T-helper 1 cell treated with Interleukin-12 subunit alpha and Interleukin-12 subunit beta and Interleukin-4 antibody, amounts not matched to agents 30 μg/mL and 1 μg/mL, for 36 hours (primary cell): ENCODE data around the gene UBE4A.

ENCODE experiments used
- H3K27ac Mint-ChIP-seq: one replicate; pipeline ENCODE4 v1.8.0; 2021; ENCODE audit warnings: mild to moderate bottlenecking, mixed read lengths
- H3K27me3 Mint-ChIP-seq: one replicate; pipeline ENCODE4 v1.8.0; 2021; ENCODE audit warnings: low read depth, mixed read lengths
- H3K36me3 Mint-ChIP-seq: one replicate; pipeline ENCODE4 v1.8.0; 2021; ENCODE audit warnings: low read depth, mixed read lengths
- H3K4me1 Mint-ChIP-seq: one replicate; pipeline ENCODE4 v1.8.0; 2021; ENCODE audit warnings: low read depth, mixed read lengths
- H3K4me3 Mint-ChIP-seq: one replicate; pipeline ENCODE4 v1.8.0; 2021; ENCODE audit warnings: mild to moderate bottlenecking, moderate library complexity, mixed read lengths
- H3K9me3 Mint-ChIP-seq: one replicate; pipeline ENCODE4 v1.8.0; 2021; ENCODE audit warnings: mixed read lengths

The UBE4A gene

GRCh38 chr11:118447423-118447822 lies 88.0 kb downstream of the UBE4A start:
- H3K9me3 Mint-ChIP-seq, result no peaks in the 10 kb centered on the region
- H3K27me3 Mint-ChIP-seq, result no peaks in the 10 kb centered on the region
- peak overlapping the region; percentile 71 for H3K27ac Mint-ChIP-seq
- H3K36me3 Mint-ChIP-seq, result peaks cover 41% of the 10 kb centered on the region
- H3K4me3 Mint-ChIP-seq, result peak overlapping the region; percentile 58
- peaks cover 61% of the 10 kb centered on the region for H3K4me1 Mint-ChIP-seq

GRCh38 chr11:118448294-118448693 lies 88.9 kb downstream of the UBE4A start:
- H3K4me1 Mint-ChIP-seq, result peaks cover 59% of the 10 kb centered on the region
- peak overlapping the region; percentile 62 for H3K27ac Mint-ChIP-seq
- H3K9me3 Mint-ChIP-seq, result no peaks in the 10 kb centered on the region
- H3K27me3 Mint-ChIP-seq, result no peaks in the 10 kb centered on the region
- H3K36me3 Mint-ChIP-seq, result peaks cover 44% of the 10 kb centered on the region
- H3K4me3 Mint-ChIP-seq, result peak overlapping the region; percentile 37
